OCI-LY1 (cell line): ENCODE measurements around the gene TBC1D7.

Experiments
- H2AFZ ChIP-seq: fragments of 200-600 bp; sonication (generic), shearing (Covaris generic); 2 replicates; pipeline ENCODE4 v1.6.0; 2014; ENCODE audit warnings: antibody characterized with exemption, mild to moderate bottlenecking, low read length
- H3F3A ChIP-seq: fragments of 200-600 bp; sonication (generic), shearing (Covaris generic); 2 replicates; pipeline ENCODE4 v1.6.0; 2014; ENCODE audit warnings: mild to moderate bottlenecking, antibody characterized with exemption, low read length, moderate library complexity; ENCODE audit not compliant: insufficient read depth
- H3K27ac ChIP-seq: fragments of 200-600 bp; sonication (generic); 2 replicates; pipeline ENCODE4 v1.5.1; 2014; ENCODE audit warnings: low read length, mixed run types, mild to moderate bottlenecking, low read depth; ENCODE audit not compliant: poor library complexity, severe bottlenecking
- H3K27me3 ChIP-seq: fragments of 200-600 bp; sonication (generic); 2 replicates; pipeline ENCODE4 v1.6.0; 2014; ENCODE audit warnings: antibody characterized with exemption, mild to moderate bottlenecking, low read length, moderate library complexity; ENCODE audit not compliant: insufficient read depth
- H3K36me3 ChIP-seq: fragments of 200-600 bp; sonication (generic); 2 replicates; pipeline ENCODE4 v1.6.1; 2014; ENCODE audit warnings: mild to moderate bottlenecking, antibody characterized with exemption, low read length, moderate library complexity, mixed read lengths; ENCODE audit not compliant: insufficient read depth
- H3K4me1 ChIP-seq: fragments of 200-600 bp; sonication (generic); 2 replicates; pipeline ENCODE4 v1.5.1; 2014; ENCODE audit warnings: mild to moderate bottlenecking, low read length, moderate library complexity; ENCODE audit not compliant: insufficient read depth, severe bottlenecking
- H3K4me2 ChIP-seq: fragments of 200-600 bp; sonication (generic), shearing (Covaris generic); 2 replicates; pipeline ENCODE4 v1.6.1; 2014; ENCODE audit warnings: low read length
- H3K4me3 ChIP-seq: fragments of 200-600 bp; sonication (generic); 2 replicates; pipeline ENCODE4 v1.5.1; 2014; ENCODE audit warnings: low read length, low read depth, mild to moderate bottlenecking, mixed read lengths; ENCODE audit not compliant: poor library complexity, severe bottlenecking
- H3K79me2 ChIP-seq: fragments of 200-600 bp; shearing (Covaris generic); 2 replicates; pipeline ENCODE4 v1.6.1; 2016; ENCODE audit warnings: mixed run types, low read length, mixed read lengths; ENCODE audit not compliant: insufficient read depth
- H3K9ac ChIP-seq: fragments of 200-600 bp; sonication (generic), shearing (Covaris generic); 2 replicates; pipeline ENCODE4 v1.6.1; 2014; ENCODE audit warnings: mild to moderate bottlenecking, low read length, mixed read lengths
- H3K9me2 ChIP-seq: fragments of 200-600 bp; sonication (generic), shearing (Covaris generic); 2 replicates; pipeline ENCODE4 v1.6.1; 2014; ENCODE audit warnings: low read depth, mild to moderate bottlenecking, low read length, mixed read lengths
- H3K9me3 ChIP-seq: fragments of 200-600 bp; shearing (Covaris generic); 2 replicates; pipeline ENCODE4 v1.6.1; 2014; ENCODE audit warnings: low read length, mixed read lengths
- H4K20me1 ChIP-seq: fragments of 200-600 bp; sonication (generic), shearing (Covaris generic); 2 replicates; pipeline ENCODE4 v1.6.0; 2016; ENCODE audit warnings: mild to moderate bottlenecking, low read length; ENCODE audit not compliant: insufficient read depth
- EZH2 ChIP-seq: fragments of 200-600 bp; sonication (generic), shearing (Covaris generic); IDR thresholded peaks from 2 replicates; pipeline ENCODE4 v1.8.0; 2017; ENCODE audit warnings: borderline replicate concordance, mixed run types, mild to moderate bottlenecking, antibody characterized with exemption, low read length, moderate library complexity, mixed read lengths
- TF ChIP-seq, protein P1 (sequence below): fragments of 200-600 bp; sonication (generic), shearing (Covaris generic); IDR thresholded peaks from 2 replicates; pipeline ENCODE4 v1.5.1; 2017; ENCODE audit warnings: mild to moderate bottlenecking, antibody characterized with exemption, low read length, moderate library complexity, mixed read lengths

Gene TBC1D7

DNA sequence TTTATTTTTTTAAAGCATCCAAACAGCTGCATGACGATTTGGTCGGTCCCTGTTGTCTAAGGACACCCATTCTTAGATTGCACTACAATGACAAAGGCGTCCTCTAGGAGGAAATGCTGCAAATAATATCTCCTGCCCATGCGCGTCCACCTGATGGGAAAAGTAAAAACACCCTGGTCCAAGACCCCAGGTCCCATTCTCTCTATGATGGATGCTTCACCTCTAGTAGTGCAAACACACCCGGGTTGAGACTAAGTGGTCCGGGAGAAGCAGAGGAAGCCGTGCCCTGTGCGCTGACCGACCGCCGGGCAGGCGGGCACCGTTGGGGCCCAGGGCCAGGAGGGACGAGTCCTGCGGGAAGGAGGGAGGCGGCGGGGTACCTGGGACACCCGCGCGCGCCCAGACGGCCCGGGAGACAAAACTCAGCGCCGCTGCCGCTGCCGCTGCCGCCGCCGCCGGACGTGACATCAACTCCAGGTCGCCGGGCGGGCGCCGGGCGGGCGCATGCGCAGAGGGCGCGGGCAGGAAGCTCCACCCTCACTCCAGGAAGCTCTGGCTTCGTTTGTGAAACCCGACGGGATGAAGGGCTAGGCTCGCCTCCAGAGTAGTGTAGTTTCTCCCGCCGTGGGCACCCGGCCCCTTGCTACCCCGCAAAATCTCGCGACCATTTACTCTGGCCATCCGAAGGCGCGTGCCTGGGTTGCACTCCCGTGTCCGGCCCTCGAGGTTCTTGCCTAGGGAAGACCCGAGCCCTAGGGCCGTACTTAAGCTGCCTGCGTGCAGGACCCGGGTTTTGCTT lies at the start of gene TBC1D7:
TSS of gene TBC1D7 (minus strand) at position 462 of the 799 bp plus-strand sequence. CDS start 1,639 bp downstream, outside the sequence.
- H3K36me3 ChIP-seq = peaks cover 21% of the 10 kb centered on the region; the same call in 1 of the 2 replicates
- H3K9me2 ChIP-seq = no peaks in the 10 kb centered on the region
- peaks cover 28% of the 10 kb centered on the region for H3K4me1 ChIP-seq
- H3K27ac ChIP-seq = no peak within 1 kb of the TSS
- no peaks in the 10 kb centered on the region for H3K9me3 ChIP-seq
- no peaks in the 10 kb centered on the region for H4K20me1 ChIP-seq
- H2AFZ ChIP-seq = peak within 1 kb of the TSS; percentile 21; the same call in 1 of the 2 replicates
- TF ChIP-seq, protein P1, sequence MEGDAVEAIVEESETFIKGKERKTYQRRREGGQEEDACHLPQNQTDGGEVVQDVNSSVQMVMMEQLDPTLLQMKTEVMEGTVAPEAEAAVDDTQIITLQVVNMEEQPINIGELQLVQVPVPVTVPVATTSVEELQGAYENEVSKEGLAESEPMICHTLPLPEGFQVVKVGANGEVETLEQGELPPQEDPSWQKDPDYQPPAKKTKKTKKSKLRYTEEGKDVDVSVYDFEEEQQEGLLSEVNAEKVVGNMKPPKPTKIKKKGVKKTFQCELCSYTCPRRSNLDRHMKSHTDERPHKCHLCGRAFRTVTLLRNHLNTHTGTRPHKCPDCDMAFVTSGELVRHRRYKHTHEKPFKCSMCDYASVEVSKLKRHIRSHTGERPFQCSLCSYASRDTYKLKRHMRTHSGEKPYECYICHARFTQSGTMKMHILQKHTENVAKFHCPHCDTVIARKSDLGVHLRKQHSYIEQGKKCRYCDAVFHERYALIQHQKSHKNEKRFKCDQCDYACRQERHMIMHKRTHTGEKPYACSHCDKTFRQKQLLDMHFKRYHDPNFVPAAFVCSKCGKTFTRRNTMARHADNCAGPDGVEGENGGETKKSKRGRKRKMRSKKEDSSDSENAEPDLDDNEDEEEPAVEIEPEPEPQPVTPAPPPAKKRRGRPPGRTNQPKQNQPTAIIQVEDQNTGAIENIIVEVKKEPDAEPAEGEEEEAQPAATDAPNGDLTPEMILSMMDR = no peak
- no peak for TF ChIP-seq EZH2
- H3K4me3 ChIP-seq = peak within 1 kb of the TSS; percentile 74
- H3K4me2 ChIP-seq = peak within 1 kb of the TSS; percentile 92
- H3K9ac ChIP-seq = peak within 1 kb of the TSS; percentile 90
- no peaks in the 10 kb centered on the region for H3K79me2 ChIP-seq
- 0 out of 2 replicates have a peak, but pooled peaks cover 3% of the 10 kb centered on the region for H3F3A ChIP-seq
- H3K27me3 ChIP-seq = no peaks in the 10 kb centered on the region

DNA sequence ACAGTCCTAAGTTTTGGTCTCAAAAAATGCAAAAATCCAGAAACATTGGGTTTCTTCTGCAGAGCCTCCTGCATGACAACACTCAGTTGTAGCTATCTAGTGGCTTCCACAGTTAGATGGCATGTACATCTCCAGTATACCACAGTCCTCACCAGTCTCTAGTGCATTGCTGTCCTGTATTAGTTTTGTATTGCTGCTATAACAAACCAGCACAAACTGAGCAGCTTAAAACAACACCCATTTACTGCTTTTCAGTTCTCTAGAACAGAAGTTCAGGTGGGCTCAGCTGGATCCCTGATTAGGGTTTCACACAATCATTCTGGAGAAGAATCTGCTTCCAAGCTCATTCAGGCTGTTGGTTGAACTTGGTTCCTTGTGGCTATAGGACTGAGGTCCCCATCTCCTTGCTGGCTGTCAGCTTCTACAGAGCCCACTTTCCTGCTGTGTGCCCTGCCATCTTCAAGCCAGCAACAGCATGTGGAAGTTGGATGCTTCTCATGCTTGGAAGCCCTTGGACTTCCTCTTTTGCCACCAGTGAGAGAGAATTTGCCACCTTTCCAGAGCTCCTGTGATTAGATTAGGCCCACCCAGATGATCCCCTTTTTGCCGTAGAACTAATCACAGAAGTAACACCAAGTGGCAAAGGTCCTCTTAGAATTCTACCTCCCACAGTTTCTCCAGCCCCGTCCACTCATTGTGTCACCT lies 48.9 kb upstream of the TBC1D7 start:
- no peak overlapping the region for H3K4me3 ChIP-seq
- no peak overlapping the region for H2AFZ ChIP-seq
- H3K9me3 ChIP-seq = no peaks in the 10 kb centered on the region
- H3K9ac ChIP-seq = no peak overlapping the region
- H3K79me2 ChIP-seq = no peaks in the 10 kb centered on the region
- H3K4me1 ChIP-seq = peaks cover 51% of the 10 kb centered on the region
- H3K27ac ChIP-seq = no peak overlapping the region
- H4K20me1 ChIP-seq = no peaks in the 10 kb centered on the region
- H3K36me3 ChIP-seq = no peaks in the 10 kb centered on the region
- no peaks in the 10 kb centered on the region for H3K27me3 ChIP-seq
- no peaks in the 10 kb centered on the region for H3K9me2 ChIP-seq
- TF ChIP-seq EZH2 = no peak
- TF ChIP-seq, protein P1 = no peak
- no peaks in the 10 kb centered on the region for H3F3A ChIP-seq
- no peak overlapping the region for H3K4me2 ChIP-seq

DNA sequence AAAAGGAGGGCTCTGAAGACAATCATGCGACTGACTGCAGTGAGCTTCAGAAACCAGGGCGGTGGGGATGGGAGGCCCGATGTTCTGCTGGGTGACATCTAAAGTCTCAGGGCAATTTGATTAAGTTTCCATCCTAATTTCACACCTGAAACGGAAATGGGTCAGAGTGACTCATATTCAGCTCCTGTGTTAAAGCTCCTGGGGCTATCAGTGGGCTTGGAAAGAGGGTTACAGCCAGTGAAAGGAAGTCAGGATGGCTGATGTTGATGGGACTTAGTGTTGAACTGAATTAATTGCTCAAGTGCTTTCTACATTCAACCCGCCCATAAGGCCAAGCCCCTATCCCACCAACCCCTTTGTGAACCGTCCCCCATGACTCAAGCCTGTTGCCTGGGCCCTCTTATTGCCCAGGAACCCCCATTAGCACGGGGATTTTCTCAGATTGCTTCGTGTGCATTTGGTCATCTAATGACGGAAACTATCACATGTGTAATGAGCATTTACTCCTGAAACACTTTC lies 47.1 kb upstream of the TBC1D7 start:
- Histone ChIP-seq H3K9me2 (no peaks in the 10 kb centered on the region), H3K36me3 (no peaks in the 10 kb centered on the region), H3K79me2 (no peaks in the 10 kb centered on the region), H3K9ac (no peak overlapping the region), H3K9me3 (no peaks in the 10 kb centered on the region), H3K27me3 (no peaks in the 10 kb centered on the region), H3K4me2 (peak overlapping the region; percentile 16; the same call in 1 of the 2 replicates), H3K4me3 (no peak overlapping the region), H3K4me1 (peaks cover 36% of the 10 kb centered on the region), H2AFZ (no peak overlapping the region), H3F3A (no peaks in the 10 kb centered on the region), H4K20me1 (no peaks in the 10 kb centered on the region), H3K27ac (peak overlapping the region; percentile 41)
- TF ChIP-seq, protein P1 = no peak
- no peak for TF ChIP-seq EZH2
